ENCODE measurements around the gene UBE2B. TPM values are rescaled to one million over a fixed set of nuclear protein-coding genes. Genes with fewer than 3 reads are reported as not detected.

The UBE2B gene
- polyA plus RNA-seq, 1 donor from 2014 or later = 128 TPM

DNA sequence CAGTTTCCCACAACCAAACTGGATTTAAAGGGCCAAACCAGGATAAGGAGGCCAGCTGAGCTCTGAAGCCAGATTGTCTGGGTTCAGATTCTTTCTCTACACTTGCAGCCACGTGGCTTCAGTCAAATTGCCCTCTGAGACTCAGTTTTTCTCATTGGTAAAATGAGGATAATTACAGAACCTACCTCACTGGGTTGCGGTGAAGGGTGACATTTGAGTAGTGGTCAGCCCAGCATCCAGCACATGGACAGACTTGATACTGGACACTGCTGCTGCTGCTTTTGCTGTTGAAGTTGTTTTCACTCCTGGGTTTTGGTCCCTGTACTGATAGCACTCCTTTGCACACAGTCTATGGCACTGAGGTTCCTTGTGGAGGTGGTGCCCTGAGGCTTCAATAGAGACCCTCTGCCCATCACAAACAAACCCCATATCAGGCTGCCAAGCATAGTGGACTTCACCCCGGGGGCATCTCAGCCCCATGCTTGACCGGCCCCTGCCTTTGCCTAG is 66.0 kb downstream of the UBE2B start:
- H3F3A ChIP-seq (ENCODE audit: insufficient read depth, low read length, poor library complexity, severe bottlenecking) = no peaks in the 10 kb centered on the region
- peak overlapping the region; percentile 51 for H3K4me3 ChIP-seq (ENCODE audit: low read length)
- peak overlapping the region; percentile 97 for H3K27ac ChIP-seq (ENCODE audit: low read length)
- H4K20me1 ChIP-seq (ENCODE audit: insufficient read depth) = no peaks in the 10 kb centered on the region
- no peaks in the 10 kb centered on the region for H3K9me3 ChIP-seq (ENCODE audit: low read length)
- H3K9me2 ChIP-seq (ENCODE audit: insufficient read depth, low read length) = no peaks in the 10 kb centered on the region
- H3K27me3 ChIP-seq (ENCODE audit: insufficient read depth, low read depth, low read length) = no peaks in the 10 kb centered on the region
- H3K9ac ChIP-seq (ENCODE audit: low read length) = peak overlapping the region; percentile 73
- peak overlapping the region; percentile 30 for H2AFZ ChIP-seq (ENCODE audit: low read depth, low read length)
- H3K36me3 ChIP-seq (ENCODE audit: insufficient read depth, low read length) = no peaks in the 10 kb centered on the region
- H3K79me2 ChIP-seq (replicated peaks; ENCODE audit: insufficient read depth, low read length) = no peaks in the 10 kb centered on the region
- H3K4me2 ChIP-seq (ENCODE audit: low read length) = peak overlapping the region; percentile 17
- TF ChIP-seq SMC3 (conservative IDR thresholded peaks at IDR 0.05; ENCODE audit: poor library complexity) (no peak), TAF1 (IDR thresholded peaks at IDR 0.05; ENCODE audit: low read depth) (peak; percentile 1)

DNA sequence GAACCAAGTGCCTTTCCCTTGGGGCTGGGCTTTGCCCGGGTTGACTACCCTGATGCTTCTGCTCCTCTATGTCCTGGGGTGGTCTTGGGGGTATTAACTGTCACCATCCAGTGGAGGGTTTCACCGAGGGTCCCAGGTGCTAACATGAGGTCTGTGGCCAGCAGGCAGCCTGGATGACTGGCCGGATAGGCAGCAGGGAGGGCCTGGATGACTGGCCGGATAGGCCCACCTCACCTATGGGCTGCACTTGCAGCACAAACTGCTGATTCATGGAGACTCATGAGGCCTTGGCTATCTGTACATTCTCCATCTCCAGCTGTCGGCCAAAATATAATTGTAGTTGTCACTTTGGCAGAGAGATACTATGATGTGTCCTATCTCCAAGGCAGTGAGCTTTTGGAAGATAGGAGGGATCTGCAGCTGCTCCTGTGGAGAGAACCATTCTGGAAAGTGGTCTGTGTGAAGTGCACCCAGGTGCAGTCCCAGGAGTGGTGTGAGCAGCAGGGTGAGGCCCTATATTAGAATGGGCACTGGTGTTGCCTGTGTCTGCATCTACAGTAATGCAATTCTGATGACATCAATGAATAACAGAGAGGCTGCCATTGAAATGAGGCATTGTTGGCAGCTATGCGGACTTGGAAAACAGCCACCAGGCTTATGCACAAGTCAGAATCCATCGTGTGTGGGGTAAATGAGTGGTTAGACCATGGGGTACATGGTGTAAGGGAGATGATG is 66.6 kb downstream of the UBE2B start:
- no peak overlapping the region for H3K9ac ChIP-seq (ENCODE audit: low read length)
- no peaks in the 10 kb centered on the region for H3K79me2 ChIP-seq (replicated peaks; ENCODE audit: insufficient read depth, low read length)

More for the DNA sequence above, 66.6 kb downstream of the UBE2B start:
- peak overlapping the region; percentile 17 for H3K4me2 ChIP-seq (ENCODE audit: low read length)
- no peak overlapping the region for H2AFZ ChIP-seq (ENCODE audit: low read depth, low read length)
- no peaks in the 10 kb centered on the region for H3K36me3 ChIP-seq (ENCODE audit: insufficient read depth, low read length)
- TF ChIP-seq SMC3 (conservative IDR thresholded peaks at IDR 0.05; ENCODE audit: poor library complexity) = no peak
- TF ChIP-seq, protein P1, sequence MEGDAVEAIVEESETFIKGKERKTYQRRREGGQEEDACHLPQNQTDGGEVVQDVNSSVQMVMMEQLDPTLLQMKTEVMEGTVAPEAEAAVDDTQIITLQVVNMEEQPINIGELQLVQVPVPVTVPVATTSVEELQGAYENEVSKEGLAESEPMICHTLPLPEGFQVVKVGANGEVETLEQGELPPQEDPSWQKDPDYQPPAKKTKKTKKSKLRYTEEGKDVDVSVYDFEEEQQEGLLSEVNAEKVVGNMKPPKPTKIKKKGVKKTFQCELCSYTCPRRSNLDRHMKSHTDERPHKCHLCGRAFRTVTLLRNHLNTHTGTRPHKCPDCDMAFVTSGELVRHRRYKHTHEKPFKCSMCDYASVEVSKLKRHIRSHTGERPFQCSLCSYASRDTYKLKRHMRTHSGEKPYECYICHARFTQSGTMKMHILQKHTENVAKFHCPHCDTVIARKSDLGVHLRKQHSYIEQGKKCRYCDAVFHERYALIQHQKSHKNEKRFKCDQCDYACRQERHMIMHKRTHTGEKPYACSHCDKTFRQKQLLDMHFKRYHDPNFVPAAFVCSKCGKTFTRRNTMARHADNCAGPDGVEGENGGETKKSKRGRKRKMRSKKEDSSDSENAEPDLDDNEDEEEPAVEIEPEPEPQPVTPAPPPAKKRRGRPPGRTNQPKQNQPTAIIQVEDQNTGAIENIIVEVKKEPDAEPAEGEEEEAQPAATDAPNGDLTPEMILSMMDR (IDR thresholded peaks at IDR 0.05; ENCODE audit: poor library complexity, severe bottlenecking) = no peak
- no peak for TF ChIP-seq RAD21 (conservative IDR thresholded peaks at IDR 0.05)
- no peak for TF ChIP-seq EP300 (conservative IDR thresholded peaks at IDR 0.05; ENCODE audit: poor library complexity, severe bottlenecking)
- TF ChIP-seq EZH2 (IDR thresholded peaks at IDR 0.05; ENCODE audit: borderline replicate concordance, insufficient read depth, low read length, poor library complexity, severe bottlenecking) = no peak
- TF ChIP-seq MXI1 (conservative IDR thresholded peaks at IDR 0.05; ENCODE audit: poor library complexity, severe bottlenecking) = no peak
- no peak for TF ChIP-seq TAF1 (IDR thresholded peaks at IDR 0.05; ENCODE audit: low read depth)
- TF ChIP-seq POLR2AphosphoS5 (IDR thresholded peaks at IDR 0.05) = no peak
- TF ChIP-seq, protein P2, sequence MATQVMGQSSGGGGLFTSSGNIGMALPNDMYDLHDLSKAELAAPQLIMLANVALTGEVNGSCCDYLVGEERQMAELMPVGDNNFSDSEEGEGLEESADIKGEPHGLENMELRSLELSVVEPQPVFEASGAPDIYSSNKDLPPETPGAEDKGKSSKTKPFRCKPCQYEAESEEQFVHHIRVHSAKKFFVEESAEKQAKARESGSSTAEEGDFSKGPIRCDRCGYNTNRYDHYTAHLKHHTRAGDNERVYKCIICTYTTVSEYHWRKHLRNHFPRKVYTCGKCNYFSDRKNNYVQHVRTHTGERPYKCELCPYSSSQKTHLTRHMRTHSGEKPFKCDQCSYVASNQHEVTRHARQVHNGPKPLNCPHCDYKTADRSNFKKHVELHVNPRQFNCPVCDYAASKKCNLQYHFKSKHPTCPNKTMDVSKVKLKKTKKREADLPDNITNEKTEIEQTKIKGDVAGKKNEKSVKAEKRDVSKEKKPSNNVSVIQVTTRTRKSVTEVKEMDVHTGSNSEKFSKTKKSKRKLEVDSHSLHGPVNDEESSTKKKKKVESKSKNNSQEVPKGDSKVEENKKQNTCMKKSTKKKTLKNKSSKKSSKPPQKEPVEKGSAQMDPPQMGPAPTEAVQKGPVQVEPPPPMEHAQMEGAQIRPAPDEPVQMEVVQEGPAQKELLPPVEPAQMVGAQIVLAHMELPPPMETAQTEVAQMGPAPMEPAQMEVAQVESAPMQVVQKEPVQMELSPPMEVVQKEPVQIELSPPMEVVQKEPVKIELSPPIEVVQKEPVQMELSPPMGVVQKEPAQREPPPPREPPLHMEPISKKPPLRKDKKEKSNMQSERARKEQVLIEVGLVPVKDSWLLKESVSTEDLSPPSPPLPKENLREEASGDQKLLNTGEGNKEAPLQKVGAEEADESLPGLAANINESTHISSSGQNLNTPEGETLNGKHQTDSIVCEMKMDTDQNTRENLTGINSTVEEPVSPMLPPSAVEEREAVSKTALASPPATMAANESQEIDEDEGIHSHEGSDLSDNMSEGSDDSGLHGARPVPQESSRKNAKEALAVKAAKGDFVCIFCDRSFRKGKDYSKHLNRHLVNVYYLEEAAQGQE (IDR thresholded peaks at IDR 0.05; ENCODE audit: borderline replicate concordance) = no peak
- no peaks in the 10 kb centered on the region for H3K27me3 ChIP-seq (ENCODE audit: insufficient read depth, low read depth, low read length)
- H3K9me3 ChIP-seq (ENCODE audit: low read length) = no peaks in the 10 kb centered on the region
- no peak overlapping the region for H3K4me3 ChIP-seq (ENCODE audit: low read length)
- peak overlapping the region; percentile 97 for H3K27ac ChIP-seq (ENCODE audit: low read length)
- no peaks in the 10 kb centered on the region for H4K20me1 ChIP-seq (ENCODE audit: insufficient read depth)
- no peaks in the 10 kb centered on the region for H3K9me2 ChIP-seq (ENCODE audit: insufficient read depth, low read length)
- no peaks in the 10 kb centered on the region for H3F3A ChIP-seq (ENCODE audit: insufficient read depth, low read length, poor library complexity, severe bottlenecking)
